ENCODE data around the gene RNF31.
"Not testable (repeated sequence)": the region's sequence is repeated elsewhere in the genome, so short reads cannot be mapped to it uniquely, and the experiment has no call there.

Gene RNF31

GRCh38 chr14:24198814-24199524 lies 51.7 kb downstream of the RNF31 start:
- no peak for TF ChIP-seq CTCF (conservative IDR thresholded peaks at IDR 0.05; ENCODE audit: low read length)
- no peak overlapping the region for H3K4me3 ChIP-seq (ENCODE audit: low read length)
- DNase-seq (ENCODE audit: low read depth): no peak

- DNase-seq (ENCODE audit: low read depth); H3K4me3 ChIP-seq (ENCODE audit: low read length): not testable (repeated sequence)
These were observed 55.2 kb downstream of the RNF31 start for GRCh38 chr14:24202538-24202937.

- H3K4me3 ChIP-seq (ENCODE audit: low read length); DNase-seq (ENCODE audit: low read depth): not testable (repeated sequence)
These were observed 56.1 kb downstream of the RNF31 start for GRCh38 chr14:24203249-24203886.

GRCh38 chr14:24204163-24205146 lies 57.2 kb downstream of the RNF31 start:
- TF ChIP-seq CTCF (conservative IDR thresholded peaks at IDR 0.05; ENCODE audit: low read length): no peak
- no peak overlapping the region for H3K4me3 ChIP-seq (ENCODE audit: low read length)
- no peak for DNase-seq (ENCODE audit: low read depth)

- H3K4me3 ChIP-seq (ENCODE audit: low read length): no peak overlapping the region
- no peak for DNase-seq (ENCODE audit: low read depth)
- TF ChIP-seq CTCF (conservative IDR thresholded peaks at IDR 0.05; ENCODE audit: low read length): no peak
These were observed 59.2 kb downstream of the RNF31 start for GRCh38 chr14:24206260-24207103.

- no peak for DNase-seq (ENCODE audit: low read depth)
- TF ChIP-seq CTCF (conservative IDR thresholded peaks at IDR 0.05; ENCODE audit: low read length): no peak
- H3K4me3 ChIP-seq (ENCODE audit: low read length): no peak overlapping the region
These were observed 59.8 kb downstream of the RNF31 start for GRCh38 chr14:24207104-24207551.

- no peak for DNase-seq (ENCODE audit: low read depth)
- TF ChIP-seq CTCF (conservative IDR thresholded peaks at IDR 0.05; ENCODE audit: low read length): no peak
- no peak overlapping the region for H3K4me3 ChIP-seq (ENCODE audit: low read length)
These were observed 60.3 kb downstream of the RNF31 start for GRCh38 chr14:24207625-24208024.
